HepG2 (cell line): Measurements from ENCODE around the gene RAB2B. TPM values are rescaled to one million over a fixed set of nuclear protein-coding genes. Genes with fewer than 3 reads are reported as not detected.
A peak's percentile ranks its signal among the peaks of the same experiment; 100 is the strongest.

Experiments
- AHR ChIP-seq: IDR thresholded peaks from 2 replicates; pipeline ENCODE4 v1.6.1; 2018; ENCODE audit warnings: missing genetic modification reagents, missing compliant biosample characterization
- BRCA1 ChIP-seq: sonication (generic); formaldehyde crosslinking; IDR thresholded peaks from 2 replicates; pipeline ENCODE4 v1.4.0; 2020; ENCODE audit warnings: missing genetic modification reagents
- ELF3 ChIP-seq: IDR thresholded peaks from 2 replicates; pipeline ENCODE4 v1.6.1; 2016; ENCODE audit warnings: missing genetic modification reagents, missing compliant biosample characterization
- FOXP1 ChIP-seq, 2 experiments: fragments of 450-650 bp in 1 of 2; IDR thresholded peaks; 2 replicates each; pipeline ENCODE4 v1.6.1; 2017 to 2018; ENCODE audit warnings: antibody characterized with exemption in 1 of 2
- GZF1 ChIP-seq: sonication (generic); formaldehyde crosslinking; IDR thresholded peaks from 2 replicates; pipeline ENCODE4 v1.5.1; 2020; ENCODE audit warnings: mild to moderate bottlenecking, missing genetic modification reagents
- MAZ ChIP-seq, 2 experiments: sonication (generic) in 1 of 2; formaldehyde crosslinking in 1 of 2; IDR thresholded peaks; 2 replicates each; pipeline versions ENCODE4 v1.5.0 to v1.6.1; 2012 to 2020; ENCODE audit warnings: low read depth in 2 of 2, mild to moderate bottlenecking in 2 of 2, borderline replicate concordance in 1 of 2, improper control_type of control experiment in 1 of 2, low read length in 1 of 2, missing genetic modification reagents in 1 of 2, moderate library complexity in 1 of 2
- NFE2L2 ChIP-seq: fragments of 150-350 bp; IDR thresholded peaks from 2 replicates; pipeline ENCODE4 v1.6.1; 2014; ENCODE audit warnings: low read length
- TSC22D2 ChIP-seq: sonication (generic); formaldehyde crosslinking; IDR thresholded peaks from 2 replicates; pipeline ENCODE4 v1.5.1; 2020; ENCODE audit warnings: missing genetic modification reagents, mild to moderate bottlenecking, borderline replicate concordance
- ZNF10 ChIP-seq: sonication (generic); formaldehyde crosslinking; IDR thresholded peaks from 2 replicates; pipeline ENCODE4 v1.4.0; 2020; ENCODE audit warnings: mild to moderate bottlenecking, low read depth, missing genetic modification reagents, borderline replicate concordance
- ZNF382 ChIP-seq: sonication (generic); formaldehyde crosslinking; IDR thresholded peaks from 2 replicates; pipeline ENCODE4 v1.5.0; 2020; ENCODE audit warnings: missing genetic modification reagents, mild to moderate bottlenecking, borderline replicate concordance
- ZNF605 ChIP-seq: sonication (generic); formaldehyde crosslinking; IDR thresholded peaks from 2 replicates; pipeline ENCODE4 v1.8.0; 2022; ENCODE audit warnings: mild to moderate bottlenecking, missing genetic modification reagents
- ZNF768 ChIP-seq: sonication (generic); formaldehyde crosslinking; IDR thresholded peaks from 2 replicates; pipeline ENCODE4 v1.4.0; 2020; ENCODE audit warnings: missing genetic modification reagents
- ZSCAN30 ChIP-seq: sonication (generic); formaldehyde crosslinking; IDR thresholded peaks from 2 replicates; pipeline ENCODE4 v1.5.0; 2020; ENCODE audit warnings: mild to moderate bottlenecking, missing genetic modification reagents
- polyA plus RNA-seq, 8 experiments: library from polyadenylated mRNA; depleted of rRNA in 3 of 8; stranded (reverse) in 7 of 8; unstranded in 1 of 8; fragments of >200 nt; fragmentation: Illumina TruSeq in 4 of 8; extraction: Trizol in 4 of 8; gene quantifications; 2 replicates each; pipeline versions ENCODE4 v1.2.1 to v1.2.3, GENCODE V29; 2011 to 2016; ENCODE audit warnings: low read depth in 4 of 8, missing spikeins in 1 of 8, mixed read lengths in 1 of 8; ENCODE audit not compliant: insufficient read depth in 1 of 8
- total RNA-seq, 5 experiments: library from RNA; depleted of rRNA; stranded (reverse); fragments of >200 nt; fragmentation: Illumina TruSeq; extraction: Trizol; gene quantifications; 2 replicates each; pipeline ENCODE4 v1.2.3, GENCODE V29; 2016; ENCODE audit warnings: low read depth in 1 of 5
- TF ChIP-seq, protein P1 (sequence below): sonication (generic); formaldehyde crosslinking; IDR thresholded peaks from 2 replicates; pipeline ENCODE4 v1.4.0; 2020; ENCODE audit warnings: missing genetic modification reagents, mild to moderate bottlenecking, borderline replicate concordance
- TF ChIP-seq, protein P2 (sequence below): sonication (generic); formaldehyde crosslinking; conservative IDR thresholded peaks from 2 replicates; pipeline ENCODE4 v1.8.0; 2022; ENCODE audit warnings: mild to moderate bottlenecking, moderate library complexity, missing genetic modification reagents
- TF ChIP-seq, protein P3 (sequence below): sonication (generic); formaldehyde crosslinking; IDR thresholded peaks from 2 replicates; pipeline ENCODE4 v1.5.1; 2020; ENCODE audit warnings: missing genetic modification reagents, mild to moderate bottlenecking, borderline replicate concordance
- TF ChIP-seq, protein P4 (sequence below): sonication (generic); formaldehyde crosslinking; IDR thresholded peaks from 2 replicates; pipeline ENCODE4 v1.5.0; 2020; ENCODE audit warnings: mild to moderate bottlenecking, missing genetic modification reagents

Gene RAB2B
- total and polyA plus RNA-seq, 2 of the 13 experiments (the other 11 are each of a cell fraction or from before 2014, with no cell fraction given), result 36.0 to 60.6 TPM

DNA sequence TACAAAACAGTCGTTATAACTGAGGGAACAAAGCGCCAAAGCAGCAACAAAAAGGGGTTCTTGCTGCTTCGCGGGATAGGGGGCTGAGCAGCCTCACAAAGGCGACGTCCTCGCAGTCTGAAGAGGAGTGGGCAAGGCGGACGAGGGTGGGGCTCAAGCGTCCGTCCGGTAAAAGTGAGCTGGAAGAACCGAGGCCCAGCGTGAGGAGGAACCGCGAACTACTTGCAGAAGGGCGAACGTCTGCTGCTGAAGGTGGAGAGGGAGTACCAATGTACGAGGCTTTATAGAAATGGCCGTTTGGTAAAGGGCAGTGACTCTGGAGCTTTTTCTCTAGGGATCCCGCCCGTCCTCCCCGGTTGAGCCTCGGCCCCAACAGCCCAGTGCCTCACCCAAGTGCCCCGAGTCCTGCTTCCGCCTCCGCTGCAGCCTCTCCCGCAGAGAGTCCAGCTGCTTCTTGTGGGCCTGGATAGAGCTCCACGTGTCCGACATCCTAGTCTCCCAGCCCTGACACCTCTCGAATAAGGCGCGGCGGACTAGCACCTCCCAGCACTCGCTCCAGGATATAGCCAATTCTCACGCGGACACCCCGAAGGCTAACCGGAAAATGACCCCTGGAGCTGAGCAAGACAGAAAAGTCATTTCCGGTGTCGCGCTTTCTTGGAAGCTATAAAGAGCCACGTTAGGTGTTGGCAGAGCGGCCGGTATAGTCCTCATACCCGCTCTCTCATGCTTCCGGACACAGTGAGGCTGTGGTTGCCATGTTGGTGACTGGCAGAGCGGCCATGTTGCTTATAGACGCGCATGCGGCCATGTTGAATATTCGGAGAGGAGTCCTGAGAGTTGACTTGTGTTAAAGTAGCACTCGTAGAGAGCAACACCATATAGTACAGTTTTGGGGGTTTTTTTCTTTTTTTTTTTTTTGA is 34.2 kb upstream of the RAB2B start, which contains the start of gene METTL3 (continued):
- TF ChIP-seq TSC22D2 (CRISPR knock-in tag) (peak; percentile 97), FOXP1 (IDR thresholded peaks at IDR 0.05) (no peak), FOXP1 (CRISPR knock-in tag; IDR thresholded peaks at IDR 0.05) (0 out of 2 replicates have a peak, but pooled peaks have one; percentile 31), ELF3 (CRISPR knock-in tag) (peak; percentile 85; the same call in 1 of the 2 replicates), ZNF382 (CRISPR knock-in tag) (no peak), GZF1 (CRISPR knock-in tag) (peak; percentile 35; the same call in 1 of the 2 replicates), ZNF605 (CRISPR knock-in tag) (peak; percentile 83; the same call in 1 of the 2 replicates), ZNF10 (CRISPR knock-in tag) (no peak), BRCA1 (CRISPR knock-in tag) (no peak), NFE2L2 (no peak), AHR (CRISPR knock-in tag) (peak; percentile 87), MAZ (IDR thresholded peaks at IDR 0.05; ENCODE audit: borderline replicate concordance, low read depth, low read length) (peak; percentile 45; the same call in 1 of the 2 replicates), MAZ (CRISPR knock-in tag; IDR thresholded peaks at IDR 0.05; ENCODE audit: low read depth) (peak; percentile 92), ZNF768 (peak; percentile 77), ZSCAN30 (CRISPR knock-in tag) (no peak; the same call in 1 of the 2 replicates)
- TF ChIP-seq, protein P1, sequence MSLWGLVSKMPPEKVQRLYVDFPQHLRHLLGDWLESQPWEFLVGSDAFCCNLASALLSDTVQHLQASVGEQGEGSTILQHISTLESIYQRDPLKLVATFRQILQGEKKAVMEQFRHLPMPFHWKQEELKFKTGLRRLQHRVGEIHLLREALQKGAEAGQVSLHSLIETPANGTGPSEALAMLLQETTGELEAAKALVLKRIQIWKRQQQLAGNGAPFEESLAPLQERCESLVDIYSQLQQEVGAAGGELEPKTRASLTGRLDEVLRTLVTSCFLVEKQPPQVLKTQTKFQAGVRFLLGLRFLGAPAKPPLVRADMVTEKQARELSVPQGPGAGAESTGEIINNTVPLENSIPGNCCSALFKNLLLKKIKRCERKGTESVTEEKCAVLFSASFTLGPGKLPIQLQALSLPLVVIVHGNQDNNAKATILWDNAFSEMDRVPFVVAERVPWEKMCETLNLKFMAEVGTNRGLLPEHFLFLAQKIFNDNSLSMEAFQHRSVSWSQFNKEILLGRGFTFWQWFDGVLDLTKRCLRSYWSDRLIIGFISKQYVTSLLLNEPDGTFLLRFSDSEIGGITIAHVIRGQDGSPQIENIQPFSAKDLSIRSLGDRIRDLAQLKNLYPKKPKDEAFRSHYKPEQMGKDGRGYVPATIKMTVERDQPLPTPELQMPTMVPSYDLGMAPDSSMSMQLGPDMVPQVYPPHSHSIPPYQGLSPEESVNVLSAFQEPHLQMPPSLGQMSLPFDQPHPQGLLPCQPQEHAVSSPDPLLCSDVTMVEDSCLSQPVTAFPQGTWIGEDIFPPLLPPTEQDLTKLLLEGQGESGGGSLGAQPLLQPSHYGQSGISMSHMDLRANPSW (CRISPR knock-in tag), result no peak; the same call in 1 of the 2 replicates
- TF ChIP-seq, protein P2, sequence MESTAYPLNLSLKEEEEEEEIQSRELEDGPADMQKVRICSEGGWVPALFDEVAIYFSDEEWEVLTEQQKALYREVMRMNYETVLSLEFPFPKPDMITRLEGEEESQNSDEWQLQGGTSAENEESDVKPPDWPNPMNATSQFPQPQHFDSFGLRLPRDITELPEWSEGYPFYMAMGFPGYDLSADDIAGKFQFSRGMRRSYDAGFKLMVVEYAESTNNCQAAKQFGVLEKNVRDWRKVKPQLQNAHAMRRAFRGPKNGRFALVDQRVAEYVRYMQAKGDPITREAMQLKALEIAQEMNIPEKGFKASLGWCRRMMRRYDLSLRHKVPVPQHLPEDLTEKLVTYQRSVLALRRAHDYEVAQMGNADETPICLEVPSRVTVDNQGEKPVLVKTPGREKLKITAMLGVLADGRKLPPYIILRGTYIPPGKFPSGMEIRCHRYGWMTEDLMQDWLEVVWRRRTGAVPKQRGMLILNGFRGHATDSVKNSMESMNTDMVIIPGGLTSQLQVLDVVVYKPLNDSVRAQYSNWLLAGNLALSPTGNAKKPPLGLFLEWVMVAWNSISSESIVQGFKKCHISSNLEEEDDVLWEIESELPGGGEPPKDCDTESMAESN (CRISPR knock-in tag), result peak; percentile 95
- TF ChIP-seq, protein P3, sequence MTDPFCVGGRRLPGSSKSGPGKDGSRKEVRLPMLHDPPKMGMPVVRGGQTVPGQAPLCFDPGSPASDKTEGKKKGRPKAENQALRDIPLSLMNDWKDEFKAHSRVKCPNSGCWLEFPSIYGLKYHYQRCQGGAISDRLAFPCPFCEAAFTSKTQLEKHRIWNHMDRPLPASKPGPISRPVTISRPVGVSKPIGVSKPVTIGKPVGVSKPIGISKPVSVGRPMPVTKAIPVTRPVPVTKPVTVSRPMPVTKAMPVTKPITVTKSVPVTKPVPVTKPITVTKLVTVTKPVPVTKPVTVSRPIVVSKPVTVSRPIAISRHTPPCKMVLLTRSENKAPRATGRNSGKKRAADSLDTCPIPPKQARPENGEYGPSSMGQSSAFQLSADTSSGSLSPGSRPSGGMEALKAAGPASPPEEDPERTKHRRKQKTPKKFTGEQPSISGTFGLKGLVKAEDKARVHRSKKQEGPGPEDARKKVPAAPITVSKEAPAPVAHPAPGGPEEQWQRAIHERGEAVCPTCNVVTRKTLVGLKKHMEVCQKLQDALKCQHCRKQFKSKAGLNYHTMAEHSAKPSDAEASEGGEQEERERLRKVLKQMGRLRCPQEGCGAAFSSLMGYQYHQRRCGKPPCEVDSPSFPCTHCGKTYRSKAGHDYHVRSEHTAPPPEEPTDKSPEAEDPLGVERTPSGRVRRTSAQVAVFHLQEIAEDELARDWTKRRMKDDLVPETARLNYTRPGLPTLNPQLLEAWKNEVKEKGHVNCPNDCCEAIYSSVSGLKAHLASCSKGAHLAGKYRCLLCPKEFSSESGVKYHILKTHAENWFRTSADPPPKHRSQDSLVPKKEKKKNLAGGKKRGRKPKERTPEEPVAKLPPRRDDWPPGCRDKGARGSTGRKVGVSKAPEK (CRISPR knock-in tag), result no peak
- TF ChIP-seq, protein P4, sequence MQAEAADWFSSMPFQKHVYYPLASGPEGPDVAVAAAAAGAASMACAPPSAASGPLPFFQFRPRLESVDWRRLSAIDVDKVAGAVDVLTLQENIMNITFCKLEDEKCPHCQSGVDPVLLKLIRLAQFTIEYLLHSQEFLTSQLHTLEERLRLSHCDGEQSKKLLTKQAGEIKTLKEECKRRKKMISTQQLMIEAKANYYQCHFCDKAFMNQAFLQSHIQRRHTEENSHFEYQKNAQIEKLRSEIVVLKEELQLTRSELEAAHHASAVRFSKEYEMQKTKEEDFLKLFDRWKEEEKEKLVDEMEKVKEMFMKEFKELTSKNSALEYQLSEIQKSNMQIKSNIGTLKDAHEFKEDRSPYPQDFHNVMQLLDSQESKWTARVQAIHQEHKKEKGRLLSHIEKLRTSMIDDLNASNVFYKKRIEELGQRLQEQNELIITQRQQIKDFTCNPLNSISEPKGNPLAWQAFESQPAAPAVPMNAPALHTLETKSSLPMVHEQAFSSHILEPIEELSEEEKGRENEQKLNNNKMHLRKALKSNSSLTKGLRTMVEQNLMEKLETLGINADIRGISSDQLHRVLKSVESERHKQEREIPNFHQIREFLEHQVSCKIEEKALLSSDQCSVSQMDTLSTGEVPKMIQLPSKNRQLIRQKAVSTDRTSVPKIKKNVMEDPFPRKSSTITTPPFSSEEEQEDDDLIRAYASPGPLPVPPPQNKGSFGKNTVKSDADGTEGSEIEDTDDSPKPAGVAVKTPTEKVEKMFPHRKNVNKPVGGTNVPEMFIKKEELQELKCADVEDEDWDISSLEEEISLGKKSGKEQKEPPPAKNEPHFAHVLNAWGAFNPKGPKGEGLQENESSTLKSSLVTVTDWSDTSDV (CRISPR knock-in tag), result 0 out of 2 replicates have a peak, but pooled peaks have one; percentile 37
